ENCODE data around the gene CRTC2. TPM values are rescaled to one million over a fixed set of nuclear protein-coding genes. Genes with fewer than 3 reads are reported as not detected.

The CRTC2 gene
- total and polyA plus RNA-seq, 9 of the 15 experiments (the other 6 are each of a cell fraction or from before 2014, with no cell fraction given) = 2.7 to 26.4 (median 10.2) TPM

GRCh38 chr1:153967107-153967999, 8.9 kb upstream of the CRTC2 start, which contains the start of gene CREB3L4 (continued):
- TF ChIP-seq SRSF3 (IDR thresholded peaks at IDR 0.05; ENCODE audit: insufficient read depth, low read length) (no peak), CTCF (IDR thresholded peaks at IDR 0.05 in 2 of 3, conservative IDR thresholded peaks at IDR 0.05 in 1 of 3; ENCODE audit: insufficient read depth in 2 of 3, low read depth in 1 of 3, low read length in 3 of 3) (peak; percentile 47 to 78 (median 68)), MIER1 (IDR thresholded peaks at IDR 0.05; ENCODE audit: low read depth) (no peak), ETS1 (conservative IDR thresholded peaks at IDR 0.05; ENCODE audit: control insufficient read depth, low read depth, low read length) (no peak), NKRF (IDR thresholded peaks at IDR 0.05; ENCODE audit: borderline replicate concordance) (peak; percentile 79; the same call in 1 of the 2 replicates), FUS (optimal IDR thresholded peaks at IDR 0.05; ENCODE audit: low read depth, low read length) (no peak), ATF2 (CRISPR knock-in tag; IDR thresholded peaks at IDR 0.05) (no peak), ZNF263 (CRISPR knock-in tag; IDR thresholded peaks at IDR 0.05; ENCODE audit: borderline replicate concordance) (no peak), ZNF77 (CRISPR knock-in tag; IDR thresholded peaks at IDR 0.05) (no peak), ELK3 (CRISPR knock-in tag; IDR thresholded peaks at IDR 0.05) (no peak), FOXO4 (CRISPR knock-in tag; IDR thresholded peaks at IDR 0.05) (no peak), ELF2 (CRISPR knock-in tag; IDR thresholded peaks at IDR 0.05) (no peak), DEAF1 (CRISPR knock-in tag; IDR thresholded peaks at IDR 0.05) (no peak)

All from K562 (cell line).